Mammary epithelial cell (primary cell): ENCODE measurements around the gene MBLAC1.

ENCODE experiments used
- EZH2 ChIP-seq: IDR thresholded peaks from 2 replicates; pipeline ENCODE4 v1.6.1; 2012; ENCODE audit warnings: low read length, inconsistent platforms, borderline replicate concordance
- TF ChIP-seq, protein P1 (sequence below), 2 donors: IDR thresholded peaks in 1 of 2; conservative IDR thresholded peaks in 1 of 2; 2 replicates each; pipeline ENCODE4 v1.5.1; 2011 to 2012; ENCODE audit warnings: inconsistent platforms in 2 of 2, low read length in 2 of 2, mild to moderate bottlenecking in 2 of 2, control low read depth in 1 of 2, low read depth in 1 of 2; ENCODE audit not compliant: insufficient read depth in 1 of 2; ENCODE audit errors: extremely low read depth in 1 of 2

DNA sequence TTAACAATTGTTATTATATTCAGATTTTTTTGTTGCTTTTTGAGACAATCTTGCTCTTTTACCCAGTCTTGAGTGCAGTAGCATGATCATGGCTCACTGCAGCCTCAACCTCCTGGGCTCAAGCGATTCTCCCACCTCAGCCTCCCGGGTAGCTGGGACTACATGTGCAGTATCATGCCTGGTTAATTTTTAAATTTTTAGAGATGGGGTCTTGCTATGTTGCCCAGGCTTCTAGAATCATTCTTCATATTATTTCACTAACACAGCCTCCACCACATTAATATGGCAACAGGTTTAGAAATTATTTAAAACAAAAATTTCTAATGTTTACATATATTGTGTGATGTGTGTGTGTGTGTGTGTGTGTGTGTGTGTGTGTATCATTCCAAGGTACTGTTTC is 20.5 kb downstream of the MBLAC1 start:
- TF ChIP-seq, protein P1, sequence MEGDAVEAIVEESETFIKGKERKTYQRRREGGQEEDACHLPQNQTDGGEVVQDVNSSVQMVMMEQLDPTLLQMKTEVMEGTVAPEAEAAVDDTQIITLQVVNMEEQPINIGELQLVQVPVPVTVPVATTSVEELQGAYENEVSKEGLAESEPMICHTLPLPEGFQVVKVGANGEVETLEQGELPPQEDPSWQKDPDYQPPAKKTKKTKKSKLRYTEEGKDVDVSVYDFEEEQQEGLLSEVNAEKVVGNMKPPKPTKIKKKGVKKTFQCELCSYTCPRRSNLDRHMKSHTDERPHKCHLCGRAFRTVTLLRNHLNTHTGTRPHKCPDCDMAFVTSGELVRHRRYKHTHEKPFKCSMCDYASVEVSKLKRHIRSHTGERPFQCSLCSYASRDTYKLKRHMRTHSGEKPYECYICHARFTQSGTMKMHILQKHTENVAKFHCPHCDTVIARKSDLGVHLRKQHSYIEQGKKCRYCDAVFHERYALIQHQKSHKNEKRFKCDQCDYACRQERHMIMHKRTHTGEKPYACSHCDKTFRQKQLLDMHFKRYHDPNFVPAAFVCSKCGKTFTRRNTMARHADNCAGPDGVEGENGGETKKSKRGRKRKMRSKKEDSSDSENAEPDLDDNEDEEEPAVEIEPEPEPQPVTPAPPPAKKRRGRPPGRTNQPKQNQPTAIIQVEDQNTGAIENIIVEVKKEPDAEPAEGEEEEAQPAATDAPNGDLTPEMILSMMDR (conservative IDR thresholded peaks at IDR 0.05 in 1 of 2, IDR thresholded peaks at IDR 0.05 in 1 of 2; ENCODE audit: extremely low read depth in 1 of 2, insufficient read depth in 1 of 2, low read depth in 1 of 2, low read length in 2 of 2): no peak
- no peak for TF ChIP-seq EZH2
